ENCODE results near the gene GHR.

GHR gene

DNA sequence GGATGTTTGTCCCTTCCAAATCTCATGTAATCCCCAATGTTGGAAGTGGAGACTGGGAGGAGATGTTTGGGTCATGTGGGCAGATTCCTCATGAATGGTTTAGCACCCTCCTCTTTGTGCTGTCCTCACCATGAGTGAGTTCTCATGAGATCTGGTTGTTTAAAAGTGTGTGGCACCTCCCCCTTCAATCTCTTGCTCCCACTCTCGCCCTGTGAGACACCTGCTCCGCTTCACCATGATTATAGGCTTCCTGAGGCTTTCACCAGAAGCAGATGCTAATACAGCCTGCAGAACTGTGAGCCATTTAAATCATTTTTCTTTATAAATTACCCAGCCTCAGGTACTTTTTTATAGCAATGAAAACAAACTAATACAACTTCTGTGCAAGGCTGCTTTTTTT is 206.0 kb downstream of the GHR start:
- H3K79me1 ChIP-seq (ENCODE audit: low read depth, low read length): no peaks in the 10 kb centered on the region
- H3K27ac ChIP-seq (replicated peaks; ENCODE audit: low read length): no peak overlapping the region
- H2BK5ac ChIP-seq (ENCODE audit: low read length): no peak overlapping the region
- H3K4me2 ChIP-seq (ENCODE audit: insufficient read depth, low read length, poor library complexity, severe bottlenecking): no peak overlapping the region
- no peak overlapping the region for H3K4ac ChIP-seq (ENCODE audit: low read length)
- H4K91ac ChIP-seq (ENCODE audit: low read depth, low read length, poor library complexity): no peak overlapping the region
- H3K36me3 ChIP-seq (replicated peaks in 1 of 2; ENCODE audit: control insufficient read depth in 2 of 2, insufficient read depth in 2 of 2, low read length in 2 of 2): no peaks in the 10 kb centered on the region
- H3K23ac ChIP-seq (ENCODE audit: low read depth, low read length, poor library complexity): no peak overlapping the region
- no peak overlapping the region for H2AK5ac ChIP-seq (ENCODE audit: low read depth, low read length)
- no peaks in the 10 kb centered on the region for H3K27me3 ChIP-seq (ENCODE audit: control insufficient read depth in 3 of 3, insufficient read depth in 3 of 3, low read depth in 1 of 3, low read length in 3 of 3)
- no peak overlapping the region for H4K8ac ChIP-seq (ENCODE audit: low read depth, low read length)
- H3K4me1 ChIP-seq (ENCODE audit: control insufficient read depth in 2 of 2, insufficient read depth in 1 of 2, low read depth in 1 of 2, low read length in 2 of 2): no peaks in the 10 kb centered on the region
- H3K9ac ChIP-seq (ENCODE audit: low read depth, low read length, poor library complexity): no peak overlapping the region
- H2BK120ac ChIP-seq (ENCODE audit: low read depth, low read length): no peak overlapping the region
- no CpG with 5 or more reads among the region's 2 CpGs for WGBS, 2 donors (ENCODE audit: extremely low coverage in 2 of 2, insufficient read length in 2 of 2, insufficient replicate concordance in 1 of 2)
- no peaks in the 10 kb centered on the region for H3K9me3 ChIP-seq (replicated peaks in 1 of 2; ENCODE audit: control insufficient read depth in 2 of 2, insufficient read depth in 1 of 2, low read depth in 1 of 2, low read length in 2 of 2)
- no peak overlapping the region for H2BK12ac ChIP-seq (ENCODE audit: low read length)
- H2AFZ ChIP-seq (ENCODE audit: low read length): no peak overlapping the region
- no peak overlapping the region for H3K14ac ChIP-seq (ENCODE audit: low read length)
- no peak for DNase-seq (ENCODE audit: low spot score)
- H3K18ac ChIP-seq (ENCODE audit: low read length): no peak overlapping the region
- H2BK15ac ChIP-seq (ENCODE audit: low read length): no peak overlapping the region
- H3K4me3 ChIP-seq (ENCODE audit: low read length in 2 of 2): no peak overlapping the region

DNA sequence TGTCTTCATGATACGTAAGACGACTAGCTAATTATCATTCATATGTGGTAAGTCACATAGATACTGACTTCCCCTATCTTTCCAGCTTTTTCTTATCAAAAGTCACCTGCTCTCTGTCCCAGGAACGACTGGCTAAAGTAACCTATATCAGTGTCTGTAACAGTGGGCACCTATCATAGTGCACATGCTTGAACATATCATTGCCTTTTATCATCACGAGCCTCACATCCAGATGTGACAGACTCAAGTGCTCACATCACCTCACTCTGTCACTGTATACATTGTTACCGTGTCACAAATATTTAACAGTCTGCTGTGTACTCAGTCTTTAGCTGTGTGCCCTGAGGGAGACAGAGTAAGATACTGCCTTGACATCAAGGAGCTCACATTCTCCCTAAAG is 208.0 kb downstream of the GHR start:
- no peak overlapping the region for H3K4me2 ChIP-seq (ENCODE audit: insufficient read depth, low read length, poor library complexity, severe bottlenecking)
- H3K23ac ChIP-seq (ENCODE audit: low read depth, low read length, poor library complexity): no peak overlapping the region
- no peak overlapping the region for H3K14ac ChIP-seq (ENCODE audit: low read length)
- H2AK5ac ChIP-seq (ENCODE audit: low read depth, low read length): no peak overlapping the region
- no peak overlapping the region for H3K4ac ChIP-seq (ENCODE audit: low read length)
- no peak overlapping the region for H3K18ac ChIP-seq (ENCODE audit: low read length)
- H2BK120ac ChIP-seq (ENCODE audit: low read depth, low read length): no peak overlapping the region
- no peak overlapping the region for H2BK15ac ChIP-seq (ENCODE audit: low read length)
- no peaks in the 10 kb centered on the region for H3K9me3 ChIP-seq (replicated peaks in 1 of 2; ENCODE audit: control insufficient read depth in 2 of 2, insufficient read depth in 1 of 2, low read depth in 1 of 2, low read length in 2 of 2)
- H3K9ac ChIP-seq (ENCODE audit: low read depth, low read length, poor library complexity): no peak overlapping the region
- no peak overlapping the region for H3K27ac ChIP-seq (replicated peaks; ENCODE audit: low read length)
- H3K79me1 ChIP-seq (ENCODE audit: low read depth, low read length): no peaks in the 10 kb centered on the region
- no peak for DNase-seq (ENCODE audit: low spot score)
- H3K27me3 ChIP-seq (ENCODE audit: control insufficient read depth in 3 of 3, insufficient read depth in 3 of 3, low read depth in 1 of 3, low read length in 3 of 3): no peaks in the 10 kb centered on the region
- no peaks in the 10 kb centered on the region for H3K36me3 ChIP-seq (replicated peaks in 1 of 2; ENCODE audit: control insufficient read depth in 2 of 2, insufficient read depth in 2 of 2, low read length in 2 of 2)
- no peak overlapping the region for H2AFZ ChIP-seq (ENCODE audit: low read length)
- H4K91ac ChIP-seq (ENCODE audit: low read depth, low read length, poor library complexity): no peak overlapping the region
- no peak overlapping the region for H4K8ac ChIP-seq (ENCODE audit: low read depth, low read length)
- H2BK5ac ChIP-seq (ENCODE audit: low read length): no peak overlapping the region
- no peak overlapping the region for H2BK12ac ChIP-seq (ENCODE audit: low read length)
- no peaks in the 10 kb centered on the region for H3K4me1 ChIP-seq (ENCODE audit: control insufficient read depth in 2 of 2, insufficient read depth in 1 of 2, low read depth in 1 of 2, low read length in 2 of 2)
- WGBS, 2 donors (ENCODE audit: extremely low coverage in 2 of 2, insufficient read length in 2 of 2, insufficient replicate concordance in 1 of 2): no CpG with 5 or more reads among the region's 5 CpGs
- H3K4me3 ChIP-seq (ENCODE audit: low read length in 2 of 2): no peak overlapping the region

DNA sequence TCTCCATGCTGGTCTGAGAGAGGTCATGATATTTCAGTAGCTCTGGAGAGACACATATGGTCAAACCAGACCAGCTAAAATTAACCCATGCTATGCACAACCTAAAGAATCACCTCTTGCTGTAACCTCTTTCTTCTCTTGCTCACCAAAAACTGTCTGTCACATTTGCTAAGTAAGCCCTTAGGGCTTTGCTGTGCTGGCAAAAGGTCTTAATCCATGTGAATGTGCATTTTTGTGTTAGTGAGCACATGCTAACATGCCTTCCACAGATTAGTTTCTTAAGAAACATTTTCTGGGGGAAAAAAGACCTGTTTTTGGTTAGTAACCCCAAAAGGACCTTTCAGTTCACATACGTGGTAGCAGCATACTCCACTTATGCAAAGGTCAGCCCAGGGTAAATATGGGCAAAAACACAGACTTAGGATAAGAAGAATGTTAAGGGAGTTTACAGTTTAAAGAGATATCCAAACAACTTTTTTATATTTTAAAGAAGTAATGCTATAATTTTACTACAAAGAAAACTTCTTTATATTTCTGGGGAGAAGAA is 209.2 kb downstream of the GHR start:
- Histone ChIP-seq H3K79me1 (ENCODE audit: low read depth, low read length) (no peaks in the 10 kb centered on the region), H3K9ac (ENCODE audit: low read depth, low read length, poor library complexity) (no peak overlapping the region), H3K4me2 (ENCODE audit: insufficient read depth, low read length, poor library complexity, severe bottlenecking) (no peak overlapping the region), H3K4me3 (ENCODE audit: low read length in 2 of 2) (no peak overlapping the region), H3K9me3 (replicated peaks in 1 of 2; ENCODE audit: control insufficient read depth in 2 of 2, insufficient read depth in 1 of 2, low read depth in 1 of 2, low read length in 2 of 2) (no peaks in the 10 kb centered on the region), H3K23ac (ENCODE audit: low read depth, low read length, poor library complexity) (no peak overlapping the region), H2BK120ac (ENCODE audit: low read depth, low read length) (no peak overlapping the region), H2AK5ac (ENCODE audit: low read depth, low read length) (no peak overlapping the region), H3K4ac (ENCODE audit: low read length) (no peak overlapping the region), H2BK15ac (ENCODE audit: low read length) (no peak overlapping the region), H2BK5ac (ENCODE audit: low read length) (no peak overlapping the region), H3K36me3 (replicated peaks in 1 of 2; ENCODE audit: control insufficient read depth in 2 of 2, insufficient read depth in 2 of 2, low read length in 2 of 2) (no peaks in the 10 kb centered on the region), H3K18ac (ENCODE audit: low read length) (no peak overlapping the region), H3K4me1 (ENCODE audit: control insufficient read depth in 2 of 2, insufficient read depth in 1 of 2, low read depth in 1 of 2, low read length in 2 of 2) (no peaks in the 10 kb centered on the region), H3K14ac (ENCODE audit: low read length) (no peak overlapping the region), H2AFZ (ENCODE audit: low read length) (no peak overlapping the region), H4K8ac (ENCODE audit: low read depth, low read length) (no peak overlapping the region), H3K27me3 (ENCODE audit: control insufficient read depth in 3 of 3, insufficient read depth in 3 of 3, low read depth in 1 of 3, low read length in 3 of 3) (no peaks in the 10 kb centered on the region), H3K27ac (replicated peaks; ENCODE audit: low read length) (no peak overlapping the region), H4K91ac (ENCODE audit: low read depth, low read length, poor library complexity) (no peak overlapping the region), H2BK12ac (ENCODE audit: low read length) (no peak overlapping the region)
- no CpG with 5 or more reads among the region's 1 CpG for WGBS, 2 donors (ENCODE audit: extremely low coverage in 2 of 2, insufficient read length in 2 of 2, insufficient replicate concordance in 1 of 2)
- no peak for DNase-seq (ENCODE audit: low spot score)

DNA sequence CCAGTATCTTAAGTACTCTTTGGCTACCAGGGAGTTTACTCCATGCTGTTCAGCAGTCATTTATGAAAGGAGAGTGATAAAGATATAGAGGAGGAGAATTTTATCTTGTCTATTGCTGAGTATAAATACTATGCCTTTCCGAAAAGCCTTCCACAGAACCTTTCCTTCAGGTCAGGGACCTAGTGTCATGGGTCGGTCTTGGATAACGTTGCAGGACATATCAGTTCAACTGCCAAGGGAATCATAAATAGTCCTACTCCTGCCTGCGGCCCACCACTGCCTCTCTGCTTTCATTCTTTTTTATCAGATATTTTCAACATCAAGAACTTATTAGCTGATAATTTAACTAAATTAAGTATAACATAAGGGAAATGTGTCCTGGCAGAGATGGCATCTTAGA is 211.3 kb downstream of the GHR start:
- no peak overlapping the region for H2BK15ac ChIP-seq (ENCODE audit: low read length)
- no peak overlapping the region for H3K23ac ChIP-seq (ENCODE audit: low read depth, low read length, poor library complexity)
- no peak overlapping the region for H3K4ac ChIP-seq (ENCODE audit: low read length)
- no CpG with 5 or more reads among the region's 4 CpGs for WGBS, 2 donors (ENCODE audit: extremely low coverage in 2 of 2, insufficient read length in 2 of 2, insufficient replicate concordance in 1 of 2)
- no peak overlapping the region for H3K4me3 ChIP-seq (ENCODE audit: low read length in 2 of 2)
- no peak overlapping the region for H2AFZ ChIP-seq (ENCODE audit: low read length)
- no peak overlapping the region for H3K14ac ChIP-seq (ENCODE audit: low read length)
- H3K27ac ChIP-seq (replicated peaks; ENCODE audit: low read length): no peak overlapping the region
- H4K8ac ChIP-seq (ENCODE audit: low read depth, low read length): no peak overlapping the region
- no peaks in the 10 kb centered on the region for H3K9me3 ChIP-seq (replicated peaks in 1 of 2; ENCODE audit: control insufficient read depth in 2 of 2, insufficient read depth in 1 of 2, low read depth in 1 of 2, low read length in 2 of 2)
- DNase-seq (ENCODE audit: low spot score): no peak
- no peak overlapping the region for H2BK5ac ChIP-seq (ENCODE audit: low read length)
- H3K27me3 ChIP-seq (ENCODE audit: control insufficient read depth in 3 of 3, insufficient read depth in 3 of 3, low read depth in 1 of 3, low read length in 3 of 3): no peaks in the 10 kb centered on the region
- H3K18ac ChIP-seq (ENCODE audit: low read length): no peak overlapping the region
- no peaks in the 10 kb centered on the region for H3K79me1 ChIP-seq (ENCODE audit: low read depth, low read length)
- no peaks in the 10 kb centered on the region for H3K36me3 ChIP-seq (replicated peaks in 1 of 2; ENCODE audit: control insufficient read depth in 2 of 2, insufficient read depth in 2 of 2, low read length in 2 of 2)
- no peak overlapping the region for H3K9ac ChIP-seq (ENCODE audit: low read depth, low read length, poor library complexity)
- H2BK12ac ChIP-seq (ENCODE audit: low read length): no peak overlapping the region
- H2BK120ac ChIP-seq (ENCODE audit: low read depth, low read length): no peak overlapping the region
- no peak overlapping the region for H2AK5ac ChIP-seq (ENCODE audit: low read depth, low read length)
- H4K91ac ChIP-seq (ENCODE audit: low read depth, low read length, poor library complexity): no peak overlapping the region
- H3K4me2 ChIP-seq (ENCODE audit: insufficient read depth, low read length, poor library complexity, severe bottlenecking): no peak overlapping the region
- H3K4me1 ChIP-seq (ENCODE audit: control insufficient read depth in 2 of 2, insufficient read depth in 1 of 2, low read depth in 1 of 2, low read length in 2 of 2): no peaks in the 10 kb centered on the region
